ENCODE measurements around the gene REV3L.

DNA sequence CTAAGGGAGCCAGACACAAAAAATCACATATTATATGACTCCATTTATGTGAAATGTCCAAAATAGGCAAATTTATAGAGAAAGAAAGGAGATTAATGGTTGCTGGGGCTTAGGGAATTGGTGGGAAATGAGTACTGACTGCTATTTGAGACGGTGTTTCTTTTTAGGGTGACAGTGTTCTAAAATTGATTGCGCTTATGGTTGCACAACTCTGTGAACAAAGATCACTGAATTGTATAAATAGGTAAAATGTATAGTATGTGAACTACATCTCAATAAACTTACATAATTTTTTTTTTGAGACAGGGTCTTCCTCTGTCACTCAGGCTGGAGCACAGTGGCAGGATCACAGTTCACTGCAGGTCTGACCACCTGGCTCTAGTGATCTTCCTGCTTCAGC lies 45.4 kb downstream of the REV3L start:
- TF ChIP-seq, protein P1, sequence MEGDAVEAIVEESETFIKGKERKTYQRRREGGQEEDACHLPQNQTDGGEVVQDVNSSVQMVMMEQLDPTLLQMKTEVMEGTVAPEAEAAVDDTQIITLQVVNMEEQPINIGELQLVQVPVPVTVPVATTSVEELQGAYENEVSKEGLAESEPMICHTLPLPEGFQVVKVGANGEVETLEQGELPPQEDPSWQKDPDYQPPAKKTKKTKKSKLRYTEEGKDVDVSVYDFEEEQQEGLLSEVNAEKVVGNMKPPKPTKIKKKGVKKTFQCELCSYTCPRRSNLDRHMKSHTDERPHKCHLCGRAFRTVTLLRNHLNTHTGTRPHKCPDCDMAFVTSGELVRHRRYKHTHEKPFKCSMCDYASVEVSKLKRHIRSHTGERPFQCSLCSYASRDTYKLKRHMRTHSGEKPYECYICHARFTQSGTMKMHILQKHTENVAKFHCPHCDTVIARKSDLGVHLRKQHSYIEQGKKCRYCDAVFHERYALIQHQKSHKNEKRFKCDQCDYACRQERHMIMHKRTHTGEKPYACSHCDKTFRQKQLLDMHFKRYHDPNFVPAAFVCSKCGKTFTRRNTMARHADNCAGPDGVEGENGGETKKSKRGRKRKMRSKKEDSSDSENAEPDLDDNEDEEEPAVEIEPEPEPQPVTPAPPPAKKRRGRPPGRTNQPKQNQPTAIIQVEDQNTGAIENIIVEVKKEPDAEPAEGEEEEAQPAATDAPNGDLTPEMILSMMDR (IDR thresholded peaks at IDR 0.05): no peak
- TF ChIP-seq ZFX (IDR thresholded peaks at IDR 0.05; ENCODE audit: borderline replicate concordance): no peak
